Natural killer cell treated with Interleukin-12 subunit alpha and Interleukin-12 subunit beta and Interleukin-15 and Interleukin-18, amount 100 ng/mL, for 72 hours (primary cell): ENCODE measurements around the gene HAUS2. TPM values are rescaled to one million over a fixed set of nuclear protein-coding genes. Genes with fewer than 3 reads are reported as not detected.

Experiments used
- ATAC-seq, 2 donors: fragments of 150-1000 bp; cut with Tn5 transposase in 1 of 2; sonication (Bioruptor Pico), chemical (Tn5 transposase) in 1 of 2; 2 replicates each; pipeline ENCODE4 v1.10.0; 2021
- DNase-seq: peaks from one replicate; pipeline ENCODE4 v3.0.0; 2022; ENCODE audit warnings: low spot score
- H3K27ac Mint-ChIP-seq, 2 donors: 1 replicate in 1 of 2; 2 replicates in 1 of 2; pipeline ENCODE4 v1.8.0; 2022; ENCODE audit warnings: mixed read lengths in 2 of 2, mild to moderate bottlenecking in 1 of 2, moderate library complexity in 1 of 2
- H3K27me3 Mint-ChIP-seq, 2 donors: 1 replicate in 1 of 2; 2 replicates in 1 of 2; pipeline ENCODE4 v1.8.0; 2022; ENCODE audit warnings: mixed read lengths in 2 of 2
- H3K36me3 Mint-ChIP-seq: one replicate; pipeline ENCODE4 v1.8.0; 2022; ENCODE audit warnings: mixed read lengths
- H3K4me1 Mint-ChIP-seq, 2 donors: 1 replicate in 1 of 2; 2 replicates in 1 of 2; pipeline ENCODE4 v1.8.0; 2022; ENCODE audit warnings: low read depth in 2 of 2, mixed read lengths in 2 of 2, mild to moderate bottlenecking in 1 of 2
- H3K4me3 Mint-ChIP-seq: one replicate; pipeline ENCODE4 v1.8.0; 2022; ENCODE audit warnings: mixed read lengths
- H3K9me3 Mint-ChIP-seq: 2 replicates; pipeline ENCODE4 v1.8.0; 2022; ENCODE audit warnings: mixed read lengths
- total RNA-seq, 2 donors: library from RNA; stranded (reverse); gene quantifications; one replicate each; pipeline ENCODE4 v1.2.3, GENCODE V29; 2022

The HAUS2 gene
- 10 to 100 TPM; 29.4 to 36.4 TPM for total RNA-seq

DNA sequence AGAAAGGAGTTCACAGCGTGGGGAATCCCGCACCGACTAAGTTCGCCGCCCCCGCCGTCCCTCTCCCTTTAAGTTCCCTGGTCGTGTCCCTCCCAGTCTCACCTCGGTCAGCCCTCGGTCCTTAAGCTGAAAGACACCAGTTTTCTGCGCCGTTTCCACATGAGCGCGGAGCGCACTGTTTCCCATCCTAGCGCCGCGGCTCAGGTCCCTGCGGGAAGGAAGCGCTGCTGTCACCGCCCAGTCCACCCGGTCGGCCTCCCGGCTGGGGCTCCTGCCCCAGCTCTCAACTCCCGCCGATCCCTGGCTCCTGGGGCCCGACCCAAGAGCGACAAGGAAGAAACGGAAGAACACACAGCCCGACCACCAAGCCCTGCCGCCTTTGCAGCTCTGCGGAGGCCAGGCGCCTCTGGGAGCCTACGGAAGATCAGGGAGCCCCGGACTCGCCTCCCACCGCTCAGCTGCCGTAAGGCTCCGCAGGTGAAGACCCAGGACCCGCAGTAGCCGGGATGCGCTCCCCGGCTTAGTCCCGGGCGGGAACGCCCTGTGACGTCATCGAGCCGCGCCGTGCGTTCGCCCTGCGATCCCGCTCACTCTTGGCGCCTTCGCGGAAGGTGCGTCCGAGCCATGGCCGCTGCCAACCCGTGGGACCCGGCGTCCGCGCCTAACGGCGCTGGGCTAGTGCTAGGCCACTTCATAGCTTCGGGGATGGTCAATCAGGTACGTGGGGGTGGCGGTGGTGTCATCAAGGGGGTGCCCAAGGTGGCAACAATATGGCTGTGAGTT lies at the start of gene HAUS2, which contains the start of gene LRRC57:
Gene HAUS2 (plus strand): TSS at position 590 of the 783 bp plus-strand sequence. CDS start 35 bp downstream, at position 625.
Gene LRRC57 (minus strand): TSS at position 545 of the 783 bp plus-strand sequence. CDS start 359 bp downstream, at position 186.
- H3K4me1 Mint-ChIP-seq: peaks cover 31 to 38% of the 10 kb centered on the region in 2 donors
- peak; percentile 90 for DNase-seq
- peaks cover 7% of the 10 kb centered on the region for H3K36me3 Mint-ChIP-seq
- no peaks in the 10 kb centered on the region for H3K9me3 Mint-ChIP-seq
- peak; percentile 95 to 96 for ATAC-seq
- peak within 1 kb of the TSS; percentile 95 to 99 for H3K27ac Mint-ChIP-seq
- no peaks in the 10 kb centered on the region for H3K27me3 Mint-ChIP-seq
- H3K4me3 Mint-ChIP-seq: peak within 1 kb of the TSS; percentile 96

DNA sequence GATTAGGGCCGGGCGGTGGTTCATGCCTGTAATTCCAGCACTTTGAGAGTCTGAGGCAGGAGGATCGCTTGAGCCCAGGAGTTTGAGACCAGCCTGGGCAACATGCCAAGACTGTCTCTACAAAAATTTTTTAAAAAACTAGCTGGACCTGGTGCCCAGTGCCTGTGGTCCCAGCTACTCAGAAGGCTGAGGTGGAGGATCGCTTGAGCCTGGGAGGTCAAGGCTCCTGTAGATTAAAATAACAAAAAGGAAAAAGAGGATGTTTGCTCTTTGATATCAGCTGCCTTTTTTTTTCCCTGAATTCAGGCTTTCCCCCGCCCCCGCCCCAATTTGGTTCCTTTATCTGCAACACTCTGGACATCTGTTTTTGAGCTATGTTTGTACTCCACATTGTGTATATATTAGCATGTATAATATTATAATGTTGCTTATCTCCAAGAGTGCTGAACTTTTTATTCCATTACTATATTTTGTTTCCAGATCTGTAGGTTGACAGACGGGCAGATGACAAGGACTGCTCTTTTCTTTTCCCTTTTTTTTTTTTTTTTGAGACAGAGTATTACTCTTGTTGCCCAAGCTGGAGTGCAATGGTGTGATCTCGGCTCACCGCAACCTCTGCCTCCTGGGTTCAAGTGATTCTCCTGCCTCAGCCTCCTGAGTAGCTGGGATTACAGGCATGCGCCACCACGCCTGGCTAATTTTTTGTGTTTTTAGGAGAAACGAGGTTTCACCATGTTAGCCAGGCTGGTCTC lies 48.6 kb upstream of the HAUS2 start:
- ATAC-seq (no peak), DNase-seq (no peak)
- Mint-ChIP-seq H3K9me3 (no peaks in the 10 kb centered on the region), H3K27ac (no peak overlapping the region), H3K27me3 (no peaks in the 10 kb centered on the region), H3K36me3 (no peaks in the 10 kb centered on the region), H3K4me3 (no peak overlapping the region), H3K4me1 (peaks cover 28 to 35% of the 10 kb centered on the region in 2 donors)

DNA sequence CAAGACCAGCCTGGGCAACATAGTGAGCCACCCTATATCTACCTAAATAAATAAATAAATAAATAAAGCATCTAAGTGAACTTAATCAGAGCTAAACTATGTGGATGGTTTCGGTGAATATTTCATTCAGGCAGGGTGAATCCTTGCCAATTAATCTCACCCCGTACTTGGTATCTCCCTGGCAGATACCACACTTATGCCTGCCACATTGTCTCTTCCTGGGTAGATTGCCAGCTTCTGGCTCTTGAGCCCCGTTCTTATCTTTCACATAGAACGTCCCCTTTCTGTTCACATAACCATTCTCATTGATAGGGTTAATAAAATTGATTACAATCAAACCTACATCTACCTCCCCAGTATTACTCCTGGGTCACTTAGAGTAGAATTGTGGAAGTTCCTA lies 46.2 kb upstream of the HAUS2 start:
- no peak for DNase-seq
- no peaks in the 10 kb centered on the region for H3K27me3 Mint-ChIP-seq
- H3K4me3 Mint-ChIP-seq: no peak overlapping the region
- H3K36me3 Mint-ChIP-seq: no peaks in the 10 kb centered on the region
- no peak overlapping the region for H3K27ac Mint-ChIP-seq
- H3K9me3 Mint-ChIP-seq: no peaks in the 10 kb centered on the region
- H3K4me1 Mint-ChIP-seq: peaks cover 10 to 16% of the 10 kb centered on the region in 2 donors
- ATAC-seq: no peak

DNA sequence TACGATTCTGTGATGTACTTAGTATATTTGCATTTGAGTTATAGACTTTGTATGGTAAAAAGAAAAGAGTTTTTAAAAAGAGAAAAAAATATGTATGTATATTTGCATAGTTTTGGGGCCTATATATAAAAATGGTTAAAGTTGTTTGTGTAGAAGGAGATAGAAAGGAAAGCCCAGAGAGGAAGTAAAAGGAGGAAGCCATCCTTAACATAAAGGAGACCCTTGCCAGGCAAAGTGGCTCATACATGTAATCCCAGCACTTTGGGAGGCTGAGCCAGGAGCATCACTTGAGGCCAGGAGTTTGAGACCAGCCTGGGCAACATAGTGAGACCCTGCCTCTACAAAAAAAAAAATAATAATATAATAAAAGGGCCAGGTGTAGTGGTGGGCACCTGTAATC lies 44.8 kb upstream of the HAUS2 start:
- Mint-ChIP-seq H3K36me3 (no peaks in the 10 kb centered on the region), H3K27ac (no peak overlapping the region), H3K4me3 (no peak overlapping the region), H3K4me1 (peaks cover 0 to 9% of the 10 kb centered on the region in 2 donors), H3K27me3 (no peaks in the 10 kb centered on the region), H3K9me3 (no peaks in the 10 kb centered on the region)
- ATAC-seq (no peak), DNase-seq (no peak)

DNA sequence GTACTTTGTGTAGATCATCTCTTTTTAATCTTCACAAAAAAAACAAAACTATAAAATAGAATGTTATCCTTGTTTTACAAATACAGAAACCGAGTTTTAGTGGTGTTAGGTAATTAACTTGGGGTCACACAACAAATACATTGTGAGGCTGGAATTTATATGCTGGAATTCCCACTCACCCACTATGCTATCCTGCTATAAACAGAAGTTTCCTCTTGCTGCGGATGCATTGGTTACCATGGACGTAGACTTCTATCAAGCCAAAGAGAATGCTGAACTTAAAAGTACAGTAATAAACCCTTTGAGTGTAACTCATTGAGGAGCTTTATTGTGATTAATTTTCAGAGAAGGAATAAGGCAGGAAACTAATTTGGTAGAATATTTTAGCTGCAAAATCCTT lies 44.0 kb upstream of the HAUS2 start:
- ATAC-seq (no peak), DNase-seq (no peak)
- Mint-ChIP-seq H3K36me3 (no peaks in the 10 kb centered on the region), H3K27ac (no peak overlapping the region), H3K9me3 (no peaks in the 10 kb centered on the region), H3K4me3 (no peak overlapping the region), H3K4me1 (peaks cover 0 to 9% of the 10 kb centered on the region in 2 donors), H3K27me3 (no peaks in the 10 kb centered on the region)

DNA sequence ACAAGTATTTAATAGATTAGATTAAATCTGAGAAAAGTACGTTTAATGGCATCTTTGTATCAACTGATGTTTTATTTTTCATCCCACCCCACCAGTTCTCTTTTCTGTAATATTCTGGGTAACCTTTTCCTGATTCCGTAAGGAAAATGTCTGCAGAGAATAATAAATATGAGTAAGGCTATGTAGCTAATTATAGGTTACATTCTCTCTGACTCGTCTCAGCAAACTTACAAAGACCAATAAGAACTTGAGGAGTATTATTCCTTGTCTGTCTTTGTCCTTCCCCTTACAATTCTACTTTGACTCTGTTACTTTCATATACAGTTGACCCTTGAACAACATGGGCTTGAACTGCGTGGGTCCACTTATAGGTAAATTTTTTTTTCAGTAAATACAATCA lies 41.1 kb upstream of the HAUS2 start:
- H3K36me3 Mint-ChIP-seq: no peaks in the 10 kb centered on the region
- no peak for DNase-seq
- no peaks in the 10 kb centered on the region for H3K27me3 Mint-ChIP-seq

DNA sequence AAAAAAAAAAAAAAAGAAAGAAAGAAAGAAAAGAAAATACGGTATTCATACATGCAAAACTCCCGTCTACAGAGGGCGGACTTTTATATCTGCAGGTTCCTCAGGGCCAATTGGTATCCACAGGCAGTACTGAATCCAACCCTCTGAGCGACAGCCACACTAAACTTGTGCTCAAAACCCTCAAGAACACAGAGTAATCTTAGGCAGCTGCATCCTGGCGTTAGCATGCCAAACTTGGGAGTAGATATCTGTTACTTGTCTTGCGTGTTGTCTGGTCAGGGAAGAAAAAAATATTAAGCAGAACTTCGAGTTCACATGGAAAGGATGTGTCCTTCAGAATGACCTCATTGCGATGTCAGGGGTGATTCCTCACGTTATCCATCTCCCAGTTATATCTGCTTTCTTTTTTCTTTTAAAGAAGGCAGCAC lies 40.4 kb upstream of the HAUS2 start:
- no peak overlapping the region for H3K27ac Mint-ChIP-seq
- no peak for ATAC-seq
- H3K36me3 Mint-ChIP-seq: peaks cover 4% of the 10 kb centered on the region
- H3K9me3 Mint-ChIP-seq: no peaks in the 10 kb centered on the region
- H3K4me1 Mint-ChIP-seq: peaks cover 0 to 6% of the 10 kb centered on the region in 2 donors
- no peak for DNase-seq
- H3K4me3 Mint-ChIP-seq: no peak overlapping the region
- no peaks in the 10 kb centered on the region for H3K27me3 Mint-ChIP-seq

More for the DNA sequence above, 41.1 kb upstream of the HAUS2 start:
- Mint-ChIP-seq H3K4me1 (peaks cover 0 to 6% of the 10 kb centered on the region in 2 donors), H3K4me3 (no peak overlapping the region), H3K9me3 (no peaks in the 10 kb centered on the region), H3K27ac (no peak overlapping the region)
- ATAC-seq: no peak

DNA sequence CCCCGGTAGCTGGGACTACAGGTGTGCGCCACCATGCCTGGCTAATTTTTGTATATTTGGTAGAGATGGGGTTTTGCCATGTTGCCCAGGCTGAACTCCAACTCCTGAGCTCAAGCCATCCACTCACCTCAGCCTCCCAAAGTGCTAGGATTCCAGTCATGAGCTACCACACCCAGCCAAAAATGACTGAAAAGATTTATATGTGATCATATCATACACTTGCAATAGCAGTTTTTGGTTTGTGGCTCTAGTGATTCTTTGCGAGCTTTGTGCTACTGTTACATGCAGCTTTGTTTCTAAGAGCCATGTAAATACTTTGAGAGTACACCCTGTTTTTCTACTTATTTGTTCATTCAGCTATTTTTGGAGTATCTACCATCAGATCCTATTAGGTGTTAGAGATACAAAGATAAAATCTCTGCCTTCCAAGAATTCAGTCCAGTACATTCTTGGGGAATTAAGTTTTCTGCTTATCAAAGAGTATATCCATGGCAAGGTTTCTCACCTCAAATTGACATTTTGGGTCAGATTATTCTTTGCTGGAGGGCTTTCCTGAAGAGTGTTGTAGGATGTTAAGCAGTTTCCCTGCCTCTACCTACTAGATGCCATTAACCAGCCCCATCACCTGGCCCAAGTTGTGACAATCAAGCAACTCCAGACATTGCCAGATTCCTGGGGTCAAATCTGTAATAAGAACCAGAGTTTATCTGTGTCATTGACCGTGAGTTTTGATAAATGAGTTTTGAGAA lies 38.2 kb upstream of the HAUS2 start:
- no peak for ATAC-seq
- no peaks in the 10 kb centered on the region for H3K9me3 Mint-ChIP-seq
- no peak for DNase-seq
- H3K4me1 Mint-ChIP-seq: peaks cover 0 to 2% of the 10 kb centered on the region in 2 donors
- H3K36me3 Mint-ChIP-seq: peaks cover 13% of the 10 kb centered on the region
- no peak overlapping the region for H3K27ac Mint-ChIP-seq
- no peak overlapping the region for H3K4me3 Mint-ChIP-seq
- no peaks in the 10 kb centered on the region for H3K27me3 Mint-ChIP-seq

DNA sequence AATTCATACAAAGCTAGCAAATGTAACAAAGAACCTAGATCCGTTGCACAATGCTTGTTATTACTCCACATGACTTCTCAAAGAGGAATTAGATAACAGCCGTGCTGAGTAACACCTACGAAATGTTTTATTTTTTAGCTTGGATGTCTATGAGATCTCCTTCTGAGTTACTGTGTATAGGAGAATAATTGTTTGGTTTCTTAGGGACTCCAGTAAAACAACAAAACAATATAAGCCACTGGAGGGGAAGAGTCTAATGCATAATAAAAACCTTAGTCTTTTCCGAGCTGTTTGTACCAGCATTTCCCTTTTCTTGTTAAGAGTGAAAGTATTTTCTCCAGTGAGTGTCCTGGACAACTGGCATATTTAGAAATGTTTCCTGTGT lies 37.6 kb upstream of the HAUS2 start:
- DNase-seq (no peak), ATAC-seq (no peak)
- H3K9me3 Mint-ChIP-seq: no peaks in the 10 kb centered on the region
- H3K4me3 Mint-ChIP-seq: no peak overlapping the region
- H3K27ac Mint-ChIP-seq: no peak overlapping the region
- peaks cover 19% of the 10 kb centered on the region for H3K36me3 Mint-ChIP-seq
- H3K27me3 Mint-ChIP-seq: no peaks in the 10 kb centered on the region
- peaks cover 0 to 2% of the 10 kb centered on the region in 2 donors for H3K4me1 Mint-ChIP-seq

DNA sequence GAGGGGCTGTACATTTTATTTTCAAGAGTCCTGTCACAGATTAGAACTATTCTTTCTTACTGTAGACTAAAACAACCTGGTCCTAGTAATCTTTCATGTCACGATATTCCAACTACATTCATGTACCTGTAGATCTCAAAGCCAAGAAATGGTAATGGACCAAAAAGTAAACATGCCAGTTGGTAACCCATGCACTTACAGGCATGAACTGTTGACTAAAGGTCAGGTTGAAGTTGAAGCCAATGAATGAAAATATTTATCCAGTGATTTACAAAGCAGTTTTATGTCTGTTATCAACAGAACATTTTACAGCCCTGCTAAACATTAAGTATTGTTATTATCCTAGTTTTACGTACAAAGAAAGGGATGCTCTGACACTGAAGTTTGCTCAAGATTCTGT lies 25.3 kb upstream of the HAUS2 start:
- H3K27ac Mint-ChIP-seq: no peak overlapping the region
- H3K4me3 Mint-ChIP-seq: no peak overlapping the region
- DNase-seq (no peak), ATAC-seq (no peak)
- no peaks in the 10 kb centered on the region for H3K27me3 Mint-ChIP-seq
- peaks cover 6% of the 10 kb centered on the region for H3K36me3 Mint-ChIP-seq
- no peaks in the 10 kb centered on the region for H3K4me1 Mint-ChIP-seq
- H3K9me3 Mint-ChIP-seq: no peaks in the 10 kb centered on the region

DNA sequence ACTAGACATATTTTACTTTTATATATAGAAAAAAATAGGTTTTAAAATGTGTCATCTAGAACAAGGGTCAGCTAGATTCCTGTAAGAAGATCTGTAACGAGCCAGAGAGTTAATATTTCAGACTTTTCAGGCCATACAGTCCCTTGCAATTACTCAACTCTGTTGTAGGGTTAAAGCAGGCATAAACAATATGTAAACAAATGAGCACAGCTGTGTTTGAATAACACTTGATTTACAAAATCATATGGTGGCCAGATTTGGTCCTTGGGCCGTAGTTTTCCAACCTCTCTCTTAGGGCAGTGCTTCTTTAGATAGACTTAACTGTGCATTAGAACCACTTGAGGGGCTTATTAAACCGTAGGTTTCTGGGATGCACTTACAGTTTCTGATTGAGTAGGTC lies 19.7 kb upstream of the HAUS2 start:
- Mint-ChIP-seq H3K27me3 (no peaks in the 10 kb centered on the region), H3K36me3 (peaks cover 6% of the 10 kb centered on the region), H3K27ac (no peak overlapping the region), H3K4me1 (no peaks in the 10 kb centered on the region), H3K4me3 (no peak overlapping the region), H3K9me3 (no peaks in the 10 kb centered on the region)
- ATAC-seq: no peak
- DNase-seq: no peak

DNA sequence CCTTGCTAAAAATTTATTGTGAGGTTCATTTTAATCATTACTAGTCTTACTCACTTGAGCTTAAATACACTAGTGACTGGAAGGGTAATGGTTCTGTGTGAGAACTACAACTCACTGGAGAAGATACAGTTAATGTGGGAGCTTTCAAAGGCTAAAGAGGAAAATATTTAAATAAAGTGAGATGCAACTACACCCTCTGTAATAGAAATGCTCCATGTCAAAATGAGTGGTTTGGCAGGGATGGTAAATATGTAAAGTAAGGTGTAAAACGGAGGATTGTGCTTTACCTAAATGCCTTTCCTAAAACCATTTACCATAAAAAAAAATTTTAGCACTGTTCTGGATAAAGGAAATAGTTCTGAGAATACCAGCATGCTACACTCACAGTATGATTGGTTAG lies 15.4 kb upstream of the HAUS2 start:
- Mint-ChIP-seq H3K27ac (no peak overlapping the region), H3K36me3 (peaks cover 11% of the 10 kb centered on the region), H3K4me1 (no peaks in the 10 kb centered on the region), H3K9me3 (no peaks in the 10 kb centered on the region), H3K27me3 (no peaks in the 10 kb centered on the region), H3K4me3 (no peak overlapping the region)
- no peak for ATAC-seq
- no peak for DNase-seq

DNA sequence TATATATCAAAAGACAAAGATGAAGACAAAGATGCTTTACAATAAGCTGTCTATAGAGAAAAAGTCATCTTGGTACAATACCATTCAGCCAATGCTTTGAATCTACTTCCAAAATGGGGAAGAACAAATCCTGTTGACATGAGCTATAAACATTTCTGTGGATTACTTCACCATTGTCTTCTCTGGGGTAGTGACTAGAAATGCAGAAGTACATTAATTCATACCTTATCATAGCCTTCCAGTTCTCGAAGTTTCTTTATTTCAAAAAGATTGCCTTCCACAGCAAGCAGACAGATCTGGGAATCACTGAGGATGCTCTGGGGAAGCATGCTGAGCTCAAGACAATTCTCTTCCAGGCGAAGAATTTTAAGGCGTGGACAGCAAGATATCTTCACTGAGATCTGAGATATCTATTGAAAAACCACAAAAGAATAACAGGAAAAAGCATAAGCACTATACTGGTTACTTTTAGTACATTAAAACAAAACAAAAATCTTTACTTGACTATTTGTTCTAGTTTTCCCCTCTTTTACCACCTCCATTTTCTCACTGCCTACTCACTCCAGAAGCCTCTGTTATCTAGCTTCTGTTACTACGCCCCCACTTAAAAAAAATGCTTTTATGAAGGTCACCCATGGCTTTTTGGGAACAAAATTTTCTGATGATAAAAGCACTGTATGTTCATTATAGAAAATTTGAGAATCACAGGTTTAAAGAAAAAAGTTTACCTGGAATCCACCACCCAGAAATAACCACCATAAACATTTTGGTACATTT lies 3.6 kb upstream of the HAUS2 start:
- peaks cover 13% of the 10 kb centered on the region for H3K36me3 Mint-ChIP-seq
- peaks cover 27 to 34% of the 10 kb centered on the region in 2 donors for H3K4me1 Mint-ChIP-seq
- H3K4me3 Mint-ChIP-seq: no peak overlapping the region
- H3K9me3 Mint-ChIP-seq: no peaks in the 10 kb centered on the region
- no peak overlapping the region for H3K27ac Mint-ChIP-seq
- no peak for DNase-seq
- ATAC-seq: no peak
- no peaks in the 10 kb centered on the region for H3K27me3 Mint-ChIP-seq
